Posterior vena cava (tissue), 2 donors: Measurements from ENCODE around the gene SIRT6. TPM values are rescaled to one million over a fixed set of nuclear protein-coding genes. Genes with fewer than 3 reads are reported as not detected.
"Not testable (repeated sequence)": the region's sequence is repeated elsewhere in the genome, so short reads cannot be mapped to it uniquely, and the experiment has no call there.

Source experiments
- DNase-seq: peaks from one replicate; pipeline ENCODE4 v3.0.0-alpha.2; 2020; ENCODE audit warnings: low spot score
- intact Hi-C, 2 donors: fragments of 100-400 bp; cut with DNase I; formaldehyde crosslinking; loops; one replicate each; pipeline versions ENCODE4 v1.14.1 to v1.14.2; 2022 to 2023
- long read RNA-seq, 2 donors: library from polyadenylated mRNA; unstranded; transcript quantifications; one replicate each; pipeline ENCODE4 v2.0.0, GENCODE V29; 2020 to 2021
- total RNA-seq, 2 donors: library from RNA; stranded (reverse); fragmentation: NEBNext Ultra II Directional; extraction: Animal tissue kit (Norgen Biotek cat#: 25700); gene quantifications; one replicate each; pipeline ENCODE4 v1.2.1, GENCODE V29; 2021
- donor health status: DM: yes; HTN: yes; CAD: no.
- donor health status: DM: yes; HTN: yes; CAD: no.

Gene SIRT6
- total RNA-seq: 10 to 100 TPM; 16.4 to 18.4 TPM
- long read RNA-seq, donor 1, partial matches to known transcripts: 1 of 3 reads
- long read RNA-seq, donor 1, other reads (novel, unspliced or antisense): 1 of 3 reads
- long read RNA-seq, donor 2, transcript SIRT6-202 (8 exons, 1,641 nt): major isoform, 39 of 49 reads
- long read RNA-seq, donor 2, partial matches to known transcripts: 4 of 49 reads
- long read RNA-seq, donor 2, other reads (novel, unspliced or antisense): 5 of 49 reads

DNA sequence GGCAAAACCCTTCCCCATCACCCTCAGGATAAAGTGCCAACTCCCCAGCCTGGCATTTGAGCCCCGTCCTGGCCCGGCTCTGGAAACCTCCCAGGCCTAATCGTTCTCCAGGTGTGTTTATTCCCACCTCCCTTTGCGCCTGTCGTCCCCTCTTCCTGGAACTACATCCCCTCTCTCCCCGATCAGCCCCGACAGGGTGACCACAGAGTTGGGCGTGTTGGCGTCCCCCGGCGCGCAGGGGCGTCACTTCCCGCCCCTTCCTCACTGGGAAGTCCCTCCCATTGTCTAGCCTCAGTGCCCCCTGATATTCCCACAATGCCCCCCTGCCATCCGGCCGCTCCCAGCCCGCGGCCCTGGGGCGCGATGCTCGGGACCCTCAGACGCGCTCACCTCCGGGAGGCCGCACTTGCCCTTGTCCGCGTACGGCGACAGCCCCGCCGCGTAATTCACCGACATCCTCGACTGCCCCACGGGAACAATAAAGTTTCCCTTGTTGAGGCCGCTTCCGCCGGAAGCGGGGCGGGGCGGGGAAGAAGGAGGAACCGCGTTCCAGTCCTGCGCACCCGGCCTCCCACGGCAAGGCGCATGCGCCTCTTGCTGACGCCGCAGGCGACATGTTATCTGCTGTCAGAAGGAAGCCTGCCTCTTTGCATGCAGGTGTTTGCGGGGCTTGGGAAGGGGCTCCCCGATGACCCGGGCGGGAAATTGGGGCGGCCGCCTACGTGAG is at the start of gene SIRT6, which contains the start of gene ANKRD24:
Gene SIRT6 (minus strand): TSS at position 480 of the 727 bp plus-strand sequence. CDS start 24 bp downstream, at position 456.
Gene ANKRD24 (plus strand): TSS at position 606 of the 727 bp plus-strand sequence. CDS start 3,737 bp downstream, outside the sequence.
- intact Hi-C loops: no loop called here
- peak; percentile 99 for DNase-seq

DNA sequence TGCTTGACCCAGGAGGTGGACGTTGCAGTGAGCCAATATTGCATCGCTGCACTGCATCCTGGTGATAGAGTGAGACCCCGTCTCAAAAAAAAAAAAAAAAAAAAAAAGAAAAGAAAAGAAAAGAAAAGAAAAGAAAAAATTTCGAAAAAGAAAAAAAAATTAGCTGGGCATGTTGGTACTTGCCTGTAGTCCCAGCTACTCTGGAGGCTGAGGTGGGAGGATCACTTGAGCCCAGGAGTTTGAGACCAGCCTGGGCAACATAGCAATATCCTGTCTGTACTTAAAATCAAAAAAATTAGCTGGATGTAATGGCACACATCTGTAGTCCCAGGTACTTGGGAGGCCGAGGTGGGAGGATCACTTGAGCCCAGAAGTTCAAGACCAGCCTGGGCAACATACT is 49.8 kb upstream of the SIRT6 start:
- intact Hi-C loops: not testable (repeated sequence)

DNA sequence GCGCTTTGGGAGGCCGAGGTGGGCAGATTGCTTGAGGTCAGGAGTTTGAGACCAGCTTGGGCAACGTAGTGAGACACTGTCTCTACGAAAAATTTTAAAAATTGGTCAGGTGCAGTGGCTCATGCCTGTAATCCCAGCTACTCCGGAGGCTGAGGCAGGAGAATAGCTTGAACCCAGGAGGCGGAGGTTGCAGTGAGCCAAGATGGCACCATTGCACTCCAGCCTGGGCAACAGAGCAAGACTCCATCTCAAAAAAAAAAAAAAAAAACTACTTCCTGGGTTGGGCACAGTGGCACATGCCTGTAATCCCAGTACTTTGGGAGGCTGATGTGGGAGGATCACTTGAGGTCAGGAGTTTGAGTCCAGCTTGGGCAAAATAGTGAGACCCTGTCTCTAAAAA is 49.2 kb upstream of the SIRT6 start:
- intact Hi-C loops, DNase-seq: not testable (repeated sequence)

More for the DNA sequence above, 49.8 kb upstream of the SIRT6 start:
- not testable (repeated sequence) for DNase-seq

DNA sequence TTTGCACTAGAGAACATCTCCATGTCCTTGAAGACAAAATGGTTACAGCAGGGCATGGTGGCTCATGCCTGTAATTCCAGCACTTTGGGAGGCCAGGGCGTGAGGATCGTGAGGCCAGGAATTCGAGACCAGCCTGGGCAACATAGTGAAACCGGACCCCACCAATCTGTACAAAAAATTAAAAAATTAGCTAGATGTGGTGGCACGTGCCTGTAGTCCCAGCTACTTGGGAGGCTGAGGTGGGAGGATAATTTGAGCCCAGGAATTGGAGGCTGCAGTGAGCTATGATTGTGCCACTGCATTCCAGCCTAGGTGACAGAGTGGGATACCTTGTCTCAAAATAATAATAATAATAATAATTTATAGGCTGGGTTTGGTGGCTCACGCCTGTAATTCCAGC is 47.9 kb upstream of the SIRT6 start:
- intact Hi-C loops: not testable (repeated sequence)

DNA sequence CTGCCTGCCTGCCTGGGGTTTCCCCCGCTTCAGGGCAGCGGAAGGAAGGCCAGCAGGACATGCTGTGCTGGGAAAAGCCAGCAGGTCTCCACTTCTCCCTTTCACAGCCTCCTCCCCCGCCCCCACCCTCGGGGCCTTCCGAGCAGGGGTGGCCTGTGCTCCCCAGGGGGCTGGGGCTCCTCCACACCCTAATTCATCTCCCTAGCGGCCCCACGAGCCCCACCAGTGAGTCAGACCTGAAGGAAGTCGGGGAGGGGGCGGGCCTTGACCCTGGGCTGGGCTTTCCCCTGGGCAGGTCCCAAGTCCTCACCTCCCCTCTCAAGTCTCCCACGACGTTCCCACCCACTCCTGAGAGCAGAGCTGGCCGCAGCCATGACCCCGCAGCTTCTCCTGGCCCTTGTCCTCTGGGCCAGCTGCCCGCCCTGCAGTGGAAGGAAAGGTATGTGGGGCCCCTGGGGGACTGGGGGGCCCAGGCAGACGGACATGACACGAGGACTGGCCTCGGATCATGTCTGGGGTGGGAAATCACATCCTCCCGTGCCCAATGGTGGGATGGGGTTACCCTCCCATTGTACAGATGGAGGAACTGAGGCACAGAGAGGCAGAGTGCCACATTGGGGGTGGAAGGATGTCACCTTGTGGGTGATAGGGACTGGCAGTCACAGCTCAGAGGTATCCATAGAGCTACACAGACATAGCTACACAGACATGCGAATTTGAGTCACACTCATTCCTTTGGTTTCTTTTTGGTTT is 47.0 kb upstream of the SIRT6 start, which contains the start of gene EBI3:
Gene EBI3 (plus strand): TSS at position 345 of the 753 bp plus-strand sequence. CDS start 28 bp downstream, at position 373.
- intact Hi-C loops: no loop called here
- DNase-seq: no peak

More for the DNA sequence above, 47.9 kb upstream of the SIRT6 start:
- DNase-seq: not testable (repeated sequence)

DNA sequence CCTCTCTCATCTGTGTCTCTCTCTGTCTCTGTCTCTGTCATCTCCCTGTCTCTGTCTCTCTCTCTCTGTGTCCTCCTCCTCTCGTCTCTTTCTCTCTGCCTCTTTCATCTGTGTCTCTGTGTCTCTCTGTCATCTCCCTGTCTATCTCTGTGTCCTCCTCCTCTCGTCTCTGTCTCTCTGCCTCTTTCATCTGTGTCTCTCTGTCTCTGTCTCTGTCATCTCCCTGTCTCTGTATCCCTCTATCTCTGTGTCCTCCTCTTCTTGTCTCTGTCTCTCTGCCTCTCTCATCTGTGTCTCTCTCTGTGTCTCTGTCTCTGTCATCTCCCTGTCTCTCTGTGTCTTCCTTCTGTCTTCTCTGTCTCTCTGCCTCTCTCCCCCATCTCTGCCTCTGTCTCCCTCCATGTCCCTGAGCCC is 46.4 kb upstream of the SIRT6 start:
- intact Hi-C loops: no loop called here
- DNase-seq: no peak

DNA sequence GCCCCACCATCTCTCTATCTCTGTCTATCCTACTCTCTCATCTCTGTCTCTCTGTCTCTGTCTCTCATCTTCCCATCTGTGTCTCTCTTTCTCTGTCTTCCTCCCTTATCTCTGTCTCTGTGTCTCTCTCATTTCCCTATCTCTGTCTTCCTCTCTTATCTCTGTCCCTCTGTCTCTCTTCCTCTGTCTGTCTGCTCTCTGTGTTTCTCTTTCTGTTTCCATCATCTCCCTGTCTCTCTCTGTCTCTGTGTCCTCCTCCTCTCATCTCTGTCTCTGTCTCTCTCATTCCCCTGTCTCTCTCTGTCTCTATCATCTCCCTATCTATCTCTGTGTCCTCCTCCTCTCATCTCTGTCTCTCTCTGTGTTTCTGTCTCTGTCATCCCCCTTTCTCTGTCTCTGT is 45.4 kb upstream of the SIRT6 start:
- no peak for DNase-seq
- intact Hi-C loops: no loop called here

DNA sequence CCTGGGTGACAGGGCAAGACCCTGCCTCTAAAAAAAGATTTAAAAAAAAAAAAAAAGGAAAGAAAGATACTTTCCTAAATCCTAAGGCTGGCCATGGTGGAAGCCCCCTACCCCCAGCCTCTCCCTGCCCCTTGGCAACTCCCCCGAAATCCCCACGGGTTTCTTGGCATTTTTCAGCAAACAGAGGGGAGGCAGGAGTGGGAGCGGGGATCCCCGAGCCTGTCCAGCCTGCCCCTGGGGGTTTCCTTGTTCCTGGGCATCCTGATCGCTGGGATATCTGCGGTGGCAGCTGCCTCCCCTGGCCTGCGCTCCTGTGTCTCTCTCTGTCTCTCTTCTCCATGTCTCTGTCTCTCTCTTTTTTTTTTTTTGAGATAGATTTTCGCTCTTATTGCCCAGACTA is 43.5 kb upstream of the SIRT6 start:
- DNase-seq: no peak
- intact Hi-C loops: no loop called here

DNA sequence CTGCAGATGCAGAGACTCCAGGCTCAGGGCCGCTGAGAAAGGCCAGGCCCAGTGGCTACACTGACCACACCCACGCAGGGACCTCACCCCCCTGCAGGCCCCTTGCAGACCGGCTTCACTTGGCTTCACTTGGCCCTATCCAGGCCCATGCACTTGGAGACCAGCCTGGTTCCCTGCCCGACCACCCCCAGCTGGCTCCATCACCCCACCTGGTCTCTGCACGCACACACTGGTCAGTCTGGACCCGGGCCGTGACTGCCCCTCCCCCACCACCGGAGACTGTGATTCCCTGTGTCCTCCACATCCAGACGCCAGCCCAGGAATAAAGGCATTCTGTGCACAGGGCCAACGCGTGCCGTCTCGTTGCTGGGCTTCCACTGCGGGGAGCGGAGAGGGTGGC is 42.1 kb upstream of the SIRT6 start:
- intact Hi-C loops: no loop called here
- DNase-seq: no peak

DNA sequence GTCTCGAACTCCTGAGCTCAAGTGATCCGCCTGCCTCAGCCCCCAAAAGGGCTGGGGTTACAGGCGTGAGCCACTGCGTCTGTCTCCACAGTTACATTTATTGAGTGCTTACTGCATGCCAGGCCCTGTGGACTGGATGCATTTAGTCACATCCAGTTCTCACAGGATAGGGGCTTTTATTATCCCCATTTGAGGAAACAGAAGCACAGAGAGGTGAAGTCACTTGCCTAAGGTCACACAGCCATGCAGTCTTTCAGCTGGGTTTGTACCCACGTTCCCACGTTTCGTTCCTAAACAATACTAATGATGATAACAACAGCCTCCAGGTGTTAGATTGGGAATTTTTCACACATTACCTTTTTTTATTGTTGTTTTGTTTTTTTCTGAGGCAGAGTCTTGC is 37.8 kb upstream of the SIRT6 start:
- intact Hi-C loops: no loop called here
- DNase-seq: no peak

DNA sequence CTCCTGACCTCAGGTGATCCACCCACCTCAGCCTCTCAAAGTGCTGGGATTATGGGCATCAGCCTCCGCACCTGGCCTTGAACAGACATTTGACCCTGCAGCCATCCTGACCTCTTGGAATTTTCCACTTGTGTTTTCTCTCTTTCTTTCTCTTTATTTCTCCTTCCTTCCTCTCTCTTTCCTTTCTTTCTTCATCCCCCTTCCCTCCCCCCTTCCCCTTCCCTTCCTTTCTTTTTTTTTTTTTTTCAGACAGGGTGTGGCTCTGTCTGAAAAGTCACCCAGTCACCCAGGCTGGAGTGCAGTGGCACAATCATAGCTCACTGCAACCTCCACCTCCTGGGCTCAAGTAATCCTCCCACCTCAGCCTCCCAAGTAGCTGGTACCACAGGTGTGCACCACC is 36.2 kb upstream of the SIRT6 start:
- intact Hi-C loops, DNase-seq: not testable (repeated sequence)

DNA sequence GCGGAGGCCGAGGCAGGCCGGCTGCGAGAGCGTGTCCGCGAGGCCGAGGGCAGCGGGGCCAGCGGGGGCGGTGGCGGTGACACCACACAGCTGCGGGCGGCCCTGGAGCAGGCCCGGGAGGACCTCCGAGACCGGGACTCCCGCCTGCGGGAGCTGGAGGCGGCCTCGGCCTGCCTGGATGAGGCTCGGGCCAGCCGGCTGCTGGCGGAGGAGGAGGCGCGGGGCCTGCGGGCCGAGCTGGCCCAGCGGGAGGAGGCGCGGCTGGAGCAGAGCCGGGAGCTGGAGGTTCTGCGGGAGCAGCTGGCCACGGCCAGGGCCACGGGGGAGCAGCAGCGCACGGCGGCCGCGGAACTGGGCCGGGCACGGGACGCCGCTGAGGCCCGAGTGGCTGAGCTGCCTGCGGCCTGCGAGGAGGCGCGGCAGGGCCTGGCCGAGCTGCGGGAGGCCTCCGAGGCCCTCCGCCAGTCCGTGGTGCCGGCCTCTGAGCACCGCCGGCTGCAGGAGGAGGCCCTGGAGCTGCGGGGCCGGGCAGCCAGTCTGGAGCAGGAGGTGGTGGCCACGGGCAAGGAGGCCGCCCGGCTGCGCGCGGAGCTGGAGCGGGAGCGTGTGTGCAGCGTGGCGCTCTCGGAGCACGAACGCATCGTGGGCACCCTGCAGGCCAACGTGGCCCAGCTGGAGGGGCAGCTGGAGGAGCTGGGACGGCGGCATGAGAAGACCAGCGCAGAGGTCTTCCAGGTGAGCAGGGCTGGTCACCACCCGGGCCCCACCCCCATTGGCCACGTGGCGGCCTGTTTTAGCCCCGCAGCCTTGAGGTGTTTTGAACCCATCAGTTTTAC is 35.3 kb upstream of the SIRT6 start:
- intact Hi-C loops: no loop called here
- no peak for DNase-seq

DNA sequence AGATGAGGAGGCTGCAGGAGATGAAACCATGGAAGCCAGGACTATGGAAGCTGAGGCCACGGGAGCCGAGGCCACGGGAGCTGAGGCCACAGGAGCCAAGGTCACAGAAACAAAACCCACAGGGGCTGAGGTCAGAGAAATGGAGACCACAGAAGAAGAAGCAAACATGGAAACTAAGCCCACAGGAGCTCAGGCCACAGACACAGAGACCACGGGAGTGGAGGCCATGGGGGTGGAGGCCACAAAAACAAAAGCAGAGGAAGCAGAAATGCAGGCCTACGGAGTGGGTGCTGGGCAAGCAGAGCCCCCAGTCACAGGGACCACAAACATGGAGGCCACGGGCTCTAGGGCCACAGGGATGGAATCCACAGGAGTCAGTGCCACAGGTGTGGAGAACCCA is 34.5 kb upstream of the SIRT6 start:
- no peak for DNase-seq
- intact Hi-C loops: no loop called here

DNA sequence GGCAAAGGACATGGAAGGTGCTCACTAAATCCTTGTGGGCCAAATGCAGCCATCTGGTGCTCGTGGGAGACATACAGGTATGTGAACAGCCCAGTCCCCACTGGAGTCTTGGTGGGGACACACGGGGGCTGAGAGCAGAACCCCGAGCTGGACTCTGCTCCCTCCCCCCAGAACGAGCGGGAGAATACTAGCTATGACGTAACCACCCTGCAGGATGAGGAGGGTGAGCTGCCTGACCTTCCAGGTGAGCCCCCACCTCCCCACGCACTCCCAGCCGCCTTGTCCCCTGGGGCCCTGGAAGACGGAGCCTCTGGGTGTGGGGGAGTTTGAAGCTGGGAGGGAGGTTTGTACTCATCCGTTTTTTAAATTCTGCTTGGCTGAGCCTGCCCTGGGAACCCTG is 33.4 kb upstream of the SIRT6 start:
- no peak for DNase-seq
- intact Hi-C loops: no loop called here

DNA sequence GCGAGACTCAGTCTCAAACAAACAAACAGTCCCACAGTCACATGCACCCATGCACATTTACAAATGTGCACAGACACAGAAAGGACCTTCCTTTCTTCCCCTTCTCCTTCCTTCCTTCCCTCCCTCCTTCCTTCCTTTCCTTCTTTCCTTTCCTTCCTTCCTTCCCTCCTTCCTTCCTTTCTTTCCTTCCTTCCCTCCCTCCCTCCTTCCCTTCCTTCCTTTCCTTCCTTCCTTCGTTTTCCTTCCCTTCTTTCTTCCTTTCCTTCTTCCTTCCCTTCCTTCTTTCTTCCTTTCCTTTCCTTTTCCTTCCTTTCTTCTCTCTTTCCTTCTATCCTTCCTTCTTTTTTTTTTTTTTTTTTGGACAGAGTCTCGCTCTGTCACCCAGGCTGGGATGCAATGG is 30.8 kb upstream of the SIRT6 start:
- intact Hi-C loops: no loop called here

DNA sequence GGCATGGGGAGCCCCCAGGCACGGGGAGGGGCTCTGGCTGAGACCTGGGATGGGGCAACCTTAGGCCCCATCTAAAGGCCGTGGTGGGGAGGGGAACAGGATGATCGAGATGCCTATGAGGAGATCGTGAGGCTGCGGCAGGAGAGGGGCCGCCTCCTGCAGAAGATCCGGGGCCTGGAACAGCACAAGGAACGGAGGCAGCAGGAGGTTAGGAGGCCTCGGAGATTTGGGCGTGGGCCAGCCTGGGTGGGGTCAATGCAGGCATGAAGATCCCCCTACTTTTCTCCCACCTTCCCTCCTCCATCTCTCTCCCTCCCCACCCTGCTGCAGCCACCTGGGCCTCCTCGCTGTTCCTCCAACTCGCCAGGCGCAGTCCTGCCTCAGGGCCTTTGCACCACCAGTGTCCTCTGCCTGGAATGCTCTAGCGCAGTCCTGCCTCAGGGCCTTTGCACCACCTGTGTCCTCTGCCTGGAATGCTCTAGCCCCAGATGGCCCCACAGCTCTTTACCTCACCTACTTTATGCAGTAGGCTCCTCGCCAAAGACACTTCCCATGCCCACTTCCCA is 27.9 kb upstream of the SIRT6 start:
- DNase-seq: no peak
- intact Hi-C loops: no loop called here

More for the DNA sequence above, 30.8 kb upstream of the SIRT6 start:
- no peak for DNase-seq

DNA sequence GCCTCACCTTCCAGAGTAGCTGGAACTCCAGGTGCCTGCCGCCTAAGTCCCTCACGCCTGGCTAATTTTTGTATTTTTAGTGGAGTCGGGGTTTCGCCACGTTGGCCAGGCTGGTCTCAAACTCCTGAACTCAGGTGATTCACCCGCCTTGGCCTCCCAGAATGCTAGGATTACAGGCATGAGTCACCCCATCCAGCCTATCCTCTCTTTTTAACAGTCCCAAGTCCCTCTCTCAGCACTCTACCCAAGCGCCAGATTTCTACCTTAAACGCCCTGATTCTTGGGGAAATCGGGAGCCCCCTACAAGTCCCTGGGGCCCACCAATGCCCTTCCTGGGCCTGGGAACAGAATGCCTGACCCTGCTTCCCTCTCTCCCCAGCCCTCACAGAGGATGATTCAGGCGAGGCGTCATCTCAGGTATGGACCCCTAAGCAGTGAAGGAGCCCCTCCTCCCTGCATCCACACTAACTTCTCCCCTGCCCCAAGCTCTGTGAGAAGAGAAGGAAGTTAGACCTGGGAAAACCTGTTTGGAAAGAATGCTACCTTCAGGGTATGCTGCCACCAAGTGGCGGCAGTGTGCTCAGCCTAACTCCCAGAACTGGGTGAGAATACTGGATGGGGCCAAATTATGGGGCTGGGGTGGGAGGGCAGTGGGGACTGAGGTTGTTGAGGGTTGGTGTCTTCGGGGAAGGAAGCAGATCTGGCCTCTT is 26.2 kb upstream of the SIRT6 start:
- intact Hi-C loops: loop anchor here in 1 of 2 donors (10.0 kb wide), 1 partner anchor 224 kb away; the partner anchor contains the start of gene EEF2
- no peak for DNase-seq
